Panc1 (cell line): ENCODE measurements around the gene PEX12. TPM values are rescaled to one million over a fixed set of nuclear protein-coding genes. Genes with fewer than 3 reads are reported as not detected.
"Not testable (repeated sequence)": the region's sequence is repeated elsewhere in the genome, so short reads cannot be mapped to it uniquely, and the experiment has no call there.

Experiments
- ATAC-seq: fragments of 200-7000 bp; cut with Tn5 transposase; 2 replicates; pipeline ENCODE4 v1.9.1; 2020; ENCODE audit warnings: mild to moderate bottlenecking, moderate library complexity
- BruUV-seq: library from RNA; stranded (reverse); fragments of 400-500 nt; replicated peaks from 2 replicates; lab custom pipeline; 2021; lab: Mats Ljungman, UMichigan
- CTCF ChIA-PET: fragments of 300-600 bp; sonication (Branson Sonifier 250); formaldehyde crosslinking; loops from one replicate; lab custom pipeline; 2022; ENCODE audit warnings: antibody characterized with exemption; lab: Charles Lee
- POLR2A ChIA-PET: fragments of 300-600 bp; sonication (Branson Sonifier 250); formaldehyde crosslinking; loops from one replicate; lab custom pipeline; 2022; ENCODE audit warnings: antibody characterized with exemption; lab: Charles Lee
- DNase-seq: peaks from one replicate; pipeline ENCODE4 v3.0.0-alpha.2; 2010; ENCODE audit warnings: low read depth, low spot score
- H3K27ac ChIP-seq: 2 replicates; pipeline ENCODE4 v1.5.1; 2011; ENCODE audit warnings: mild to moderate bottlenecking, low read length, inconsistent platforms
- H3K27me3 ChIP-seq: fragments of 200-500 bp; sonication (Bioruptor generic); 2 replicates; pipeline ENCODE4 v1.6.0; 2014; ENCODE audit warnings: low read length, inconsistent platforms; ENCODE audit not compliant: control insufficient read depth, insufficient read depth
- H3K36me3 ChIP-seq: fragments of 200-500 bp; sonication (Bioruptor generic); 2 replicates; pipeline ENCODE4 v1.5.1; 2014; ENCODE audit warnings: inconsistent platforms, mild to moderate bottlenecking, low read length, moderate library complexity; ENCODE audit not compliant: control insufficient read depth, insufficient read depth
- H3K4me1 ChIP-seq: 2 replicates; pipeline ENCODE4 v1.5.1; 2011; ENCODE audit warnings: inconsistent platforms, mild to moderate bottlenecking, low read length, moderate library complexity; ENCODE audit not compliant: control insufficient read depth, insufficient read depth
- H3K4me3 ChIP-seq, 2 experiments: 2 replicates each; pipeline ENCODE4 v1.5.1; 2011 to 2012; ENCODE audit warnings: low read depth in 2 of 2, low read length in 2 of 2, mild to moderate bottlenecking in 2 of 2, inconsistent platforms in 1 of 2, moderate library complexity in 1 of 2
- H3K9me3 ChIP-seq: fragments of 200-500 bp; sonication (Bioruptor generic); 2 replicates; pipeline ENCODE4 v1.5.1; 2014; ENCODE audit warnings: low read depth, mild to moderate bottlenecking, inconsistent platforms, low read length, moderate library complexity; ENCODE audit not compliant: control insufficient read depth, insufficient read depth
- CTCF ChIP-seq: fragments of 450-650 bp; IDR thresholded peaks from 2 replicates; pipeline ENCODE4 v1.5.1; 2017; ENCODE audit warnings: mild to moderate bottlenecking
- POLR2AphosphoS5 ChIP-seq: IDR thresholded peaks from 2 replicates; pipeline ENCODE4 v1.6.1; 2012; ENCODE audit warnings: mild to moderate bottlenecking, low read depth, low read length, moderate library complexity
- SIN3A ChIP-seq: IDR thresholded peaks from 2 replicates; pipeline ENCODE4 v1.6.1; 2012; ENCODE audit warnings: low read depth, mild to moderate bottlenecking, low read length, moderate library complexity, borderline replicate concordance; ENCODE audit not compliant: insufficient read depth
- TCF7L2 ChIP-seq: IDR thresholded peaks from 2 replicates; pipeline ENCODE4 v1.6.1; 2011; ENCODE audit warnings: mild to moderate bottlenecking, low read depth, low read length, inconsistent platforms
- in situ Hi-C: cut with HindIII; loops from 2 replicates; pipeline ENCODE4 v1.10.0; 2016; ENCODE audit warnings: low sequenced_read_pairs, low pct_unique_long_range_greater_than_20kb
- intact Hi-C: fragments of 100-400 bp; cut with micrococcal nuclease; formaldehyde crosslinking; loops from one replicate; pipeline ENCODE4 v1.10.0; 2022; ENCODE audit not compliant: unreplicated experiment
- total RNA-seq: library from RNA; stranded (reverse); gene quantifications from one replicate; pipeline ENCODE4 v1.2.1, GENCODE V29; 2021; ENCODE audit not compliant: unreplicated experiment
- TF ChIP-seq, protein P1 (sequence below), 2 experiments: IDR thresholded peaks; 2 replicates each; pipeline ENCODE4 v1.6.1; 2011 to 2012; ENCODE audit warnings: low read depth in 2 of 2, control low read depth in 1 of 2, low read length in 1 of 2, mild to moderate bottlenecking in 1 of 2, moderate library complexity in 1 of 2; ENCODE audit not compliant: insufficient read depth in 1 of 2

PEX12 gene
- total RNA-seq, 1 experiment from 2014 or later: 6.6 TPM

DNA sequence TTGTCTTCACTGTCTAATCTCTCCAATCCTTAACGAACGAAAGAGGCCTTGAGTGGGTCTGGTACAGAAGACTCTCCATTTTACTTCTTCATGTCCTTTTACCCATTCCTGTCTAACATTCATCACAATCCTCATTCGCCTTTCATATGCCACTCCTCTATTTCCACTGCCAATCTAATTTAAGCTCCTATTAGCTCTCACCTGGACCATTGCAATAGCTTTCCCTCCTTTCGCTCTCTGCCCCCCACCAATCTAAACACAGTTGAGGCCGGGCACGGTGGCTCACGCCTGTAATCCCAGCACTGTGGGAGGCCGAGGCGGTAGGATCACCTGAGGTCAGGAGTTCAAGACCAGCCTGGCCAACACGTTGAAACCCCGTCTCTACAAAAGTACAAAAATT lies 11.4 kb downstream of the PEX12 start:
- peak overlapping the region; percentile 96 to 98 for H3K4me3 ChIP-seq
- intact Hi-C loops (no loop called here), in situ Hi-C loops (no loop called here)
- H3K27me3 ChIP-seq: no peaks in the 10 kb centered on the region
- ATAC-seq (no peak), DNase-seq (no peak)
- ChIA-PET CTCF (no interaction called here), POLR2A (interaction anchor here (0.5 to 0.6 kb wide), 2 partner anchors 80 to 87 kb away, joined by 3 to 4 read pairs; no protein-coding TSS in a partner anchor)
- peaks cover 6% of the 10 kb centered on the region; the same call in 1 of the 2 replicates for H3K36me3 ChIP-seq
- H3K4me1 ChIP-seq: peaks cover 12% of the 10 kb centered on the region
- TSS peak; percentile 96 for BruUV-seq
- H3K27ac ChIP-seq: peak overlapping the region; percentile 97
- TF ChIP-seq POLR2AphosphoS5 (no peak), SIN3A (no peak), TCF7L2 (no peak), CTCF (no peak)
- TF ChIP-seq, protein P1, sequence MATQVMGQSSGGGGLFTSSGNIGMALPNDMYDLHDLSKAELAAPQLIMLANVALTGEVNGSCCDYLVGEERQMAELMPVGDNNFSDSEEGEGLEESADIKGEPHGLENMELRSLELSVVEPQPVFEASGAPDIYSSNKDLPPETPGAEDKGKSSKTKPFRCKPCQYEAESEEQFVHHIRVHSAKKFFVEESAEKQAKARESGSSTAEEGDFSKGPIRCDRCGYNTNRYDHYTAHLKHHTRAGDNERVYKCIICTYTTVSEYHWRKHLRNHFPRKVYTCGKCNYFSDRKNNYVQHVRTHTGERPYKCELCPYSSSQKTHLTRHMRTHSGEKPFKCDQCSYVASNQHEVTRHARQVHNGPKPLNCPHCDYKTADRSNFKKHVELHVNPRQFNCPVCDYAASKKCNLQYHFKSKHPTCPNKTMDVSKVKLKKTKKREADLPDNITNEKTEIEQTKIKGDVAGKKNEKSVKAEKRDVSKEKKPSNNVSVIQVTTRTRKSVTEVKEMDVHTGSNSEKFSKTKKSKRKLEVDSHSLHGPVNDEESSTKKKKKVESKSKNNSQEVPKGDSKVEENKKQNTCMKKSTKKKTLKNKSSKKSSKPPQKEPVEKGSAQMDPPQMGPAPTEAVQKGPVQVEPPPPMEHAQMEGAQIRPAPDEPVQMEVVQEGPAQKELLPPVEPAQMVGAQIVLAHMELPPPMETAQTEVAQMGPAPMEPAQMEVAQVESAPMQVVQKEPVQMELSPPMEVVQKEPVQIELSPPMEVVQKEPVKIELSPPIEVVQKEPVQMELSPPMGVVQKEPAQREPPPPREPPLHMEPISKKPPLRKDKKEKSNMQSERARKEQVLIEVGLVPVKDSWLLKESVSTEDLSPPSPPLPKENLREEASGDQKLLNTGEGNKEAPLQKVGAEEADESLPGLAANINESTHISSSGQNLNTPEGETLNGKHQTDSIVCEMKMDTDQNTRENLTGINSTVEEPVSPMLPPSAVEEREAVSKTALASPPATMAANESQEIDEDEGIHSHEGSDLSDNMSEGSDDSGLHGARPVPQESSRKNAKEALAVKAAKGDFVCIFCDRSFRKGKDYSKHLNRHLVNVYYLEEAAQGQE (IDR thresholded peaks at IDR 0.05; ENCODE audit: insufficient read depth in 1 of 2, low read depth in 2 of 2, low read length in 1 of 2): no peak
- no peaks in the 10 kb centered on the region for H3K9me3 ChIP-seq

- H3K36me3 ChIP-seq, POLR2A ChIA-PET, H3K9me3 ChIP-seq, H3K4me3 ChIP-seq, BruUV-seq, H3K27me3 ChIP-seq, in situ Hi-C loops, intact Hi-C loops, ATAC-seq, H3K4me1 ChIP-seq, DNase-seq, H3K27ac ChIP-seq: not testable (repeated sequence)
- CTCF ChIA-PET: interaction anchor here (1.1 kb wide), 1 partner anchor 29 kb away, joined by 13 read pairs; no protein-coding TSS in a partner anchor
Measured at GRCh38 chr17:35563181-35563580, 15.2 kb downstream of the PEX12 start.

DNA sequence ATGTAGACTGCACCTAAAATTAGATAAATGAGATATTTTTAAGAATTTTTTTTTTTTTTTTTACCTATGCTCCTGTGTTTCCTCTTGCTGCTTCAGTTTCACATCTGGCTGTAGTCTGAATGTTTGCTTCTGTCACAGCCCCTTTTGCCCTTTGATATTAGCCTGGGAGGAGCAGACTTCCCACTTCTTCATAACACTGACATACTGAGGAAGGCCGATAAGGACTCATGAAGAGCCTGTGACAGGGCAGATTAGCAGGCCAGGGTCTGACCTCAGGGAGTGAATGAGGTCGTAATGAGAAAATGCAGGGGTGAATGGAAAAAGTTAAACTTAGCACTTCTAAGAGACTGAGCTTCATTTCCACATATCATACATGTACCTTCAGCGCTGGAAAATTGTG lies 17.7 kb downstream of the PEX12 start, which contains the start of gene SLFN14:
TSS of gene SLFN14 (minus strand) at position 117 of the 400 bp plus-strand sequence. CDS start 2,757 bp downstream, outside the sequence.
- POLR2A ChIA-PET: no interaction called here
- TF ChIP-seq CTCF (no peak), TCF7L2 (no peak), SIN3A (no peak), POLR2AphosphoS5 (no peak)
- TF ChIP-seq, protein P1 (IDR thresholded peaks at IDR 0.05; ENCODE audit: insufficient read depth in 1 of 2, low read depth in 2 of 2, low read length in 1 of 2): no peak
- intact Hi-C loops: no loop called here
- Histone ChIP-seq H3K9me3 (no peaks in the 10 kb centered on the region), H3K4me1 (no peaks in the 10 kb centered on the region), H3K4me3 (no peak within 1 kb of the TSS), H3K27ac (no peak within 1 kb of the TSS), H3K36me3 (no peaks in the 10 kb centered on the region), H3K27me3 (no peaks in the 10 kb centered on the region)
- in situ Hi-C loops: no loop called here
- DNase-seq (no peak), ATAC-seq (no peak)
- CTCF ChIA-PET: no interaction called here
- BruUV-seq: no TSS peak
